Measurements from ENCODE around the gene KIF14.
"Not testable (repeated sequence)": the region's sequence is repeated elsewhere in the genome, so short reads cannot be mapped to it uniquely, and the experiment has no call there.

KIF14 gene

DNA sequence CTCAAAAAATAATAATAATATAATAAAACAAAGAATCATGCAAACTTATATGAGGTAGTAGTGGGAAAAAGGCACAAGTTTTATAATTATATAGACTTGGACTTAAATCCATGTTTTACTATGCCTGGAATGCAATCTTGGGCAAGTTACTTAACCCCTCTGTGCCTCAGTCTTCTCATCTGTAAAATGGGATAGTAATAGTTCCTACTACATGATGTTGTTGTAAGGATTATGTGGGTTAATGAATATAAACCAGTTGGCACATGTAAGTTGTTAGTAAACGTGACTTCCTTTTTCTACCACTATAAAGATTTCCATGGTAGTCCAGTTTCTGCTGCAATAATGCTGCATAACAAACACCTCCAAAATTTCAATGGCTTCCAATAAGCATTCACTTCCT is 10.8 kb upstream of the KIF14 start:
- no peak overlapping the region for H3K4me3 ChIP-seq (replicated peaks; ENCODE audit: low read depth, low read length)
- no peak for DNase-seq (ENCODE audit: extremely low read depth, low read depth)
- TF ChIP-seq, protein P1, sequence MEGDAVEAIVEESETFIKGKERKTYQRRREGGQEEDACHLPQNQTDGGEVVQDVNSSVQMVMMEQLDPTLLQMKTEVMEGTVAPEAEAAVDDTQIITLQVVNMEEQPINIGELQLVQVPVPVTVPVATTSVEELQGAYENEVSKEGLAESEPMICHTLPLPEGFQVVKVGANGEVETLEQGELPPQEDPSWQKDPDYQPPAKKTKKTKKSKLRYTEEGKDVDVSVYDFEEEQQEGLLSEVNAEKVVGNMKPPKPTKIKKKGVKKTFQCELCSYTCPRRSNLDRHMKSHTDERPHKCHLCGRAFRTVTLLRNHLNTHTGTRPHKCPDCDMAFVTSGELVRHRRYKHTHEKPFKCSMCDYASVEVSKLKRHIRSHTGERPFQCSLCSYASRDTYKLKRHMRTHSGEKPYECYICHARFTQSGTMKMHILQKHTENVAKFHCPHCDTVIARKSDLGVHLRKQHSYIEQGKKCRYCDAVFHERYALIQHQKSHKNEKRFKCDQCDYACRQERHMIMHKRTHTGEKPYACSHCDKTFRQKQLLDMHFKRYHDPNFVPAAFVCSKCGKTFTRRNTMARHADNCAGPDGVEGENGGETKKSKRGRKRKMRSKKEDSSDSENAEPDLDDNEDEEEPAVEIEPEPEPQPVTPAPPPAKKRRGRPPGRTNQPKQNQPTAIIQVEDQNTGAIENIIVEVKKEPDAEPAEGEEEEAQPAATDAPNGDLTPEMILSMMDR (IDR thresholded peaks at IDR 0.05; ENCODE audit: low read depth, low read length, missing control alignments): no peak

DNA sequence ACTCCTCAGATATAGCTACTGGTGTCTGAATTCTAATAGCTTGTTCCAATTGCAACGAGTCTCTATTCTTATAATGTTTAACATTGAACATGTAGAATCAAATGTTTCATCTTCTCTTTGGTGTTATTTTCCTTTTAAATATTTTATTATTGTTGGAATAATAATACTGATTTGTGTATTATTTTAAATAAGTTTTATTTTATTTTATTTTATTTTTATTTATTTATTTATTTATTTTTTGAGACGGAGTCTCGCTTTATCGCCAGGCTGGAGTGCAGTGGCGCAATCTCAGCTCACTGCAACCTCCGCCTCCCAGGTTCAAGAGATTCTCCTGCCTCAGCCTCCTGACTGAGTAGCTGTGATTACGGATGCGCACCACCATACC is 10.0 kb upstream of the KIF14 start:
- not testable (repeated sequence) for H3K4me3 ChIP-seq (replicated peaks; ENCODE audit: low read depth, low read length); DNase-seq (ENCODE audit: extremely low read depth, low read depth)

DNA sequence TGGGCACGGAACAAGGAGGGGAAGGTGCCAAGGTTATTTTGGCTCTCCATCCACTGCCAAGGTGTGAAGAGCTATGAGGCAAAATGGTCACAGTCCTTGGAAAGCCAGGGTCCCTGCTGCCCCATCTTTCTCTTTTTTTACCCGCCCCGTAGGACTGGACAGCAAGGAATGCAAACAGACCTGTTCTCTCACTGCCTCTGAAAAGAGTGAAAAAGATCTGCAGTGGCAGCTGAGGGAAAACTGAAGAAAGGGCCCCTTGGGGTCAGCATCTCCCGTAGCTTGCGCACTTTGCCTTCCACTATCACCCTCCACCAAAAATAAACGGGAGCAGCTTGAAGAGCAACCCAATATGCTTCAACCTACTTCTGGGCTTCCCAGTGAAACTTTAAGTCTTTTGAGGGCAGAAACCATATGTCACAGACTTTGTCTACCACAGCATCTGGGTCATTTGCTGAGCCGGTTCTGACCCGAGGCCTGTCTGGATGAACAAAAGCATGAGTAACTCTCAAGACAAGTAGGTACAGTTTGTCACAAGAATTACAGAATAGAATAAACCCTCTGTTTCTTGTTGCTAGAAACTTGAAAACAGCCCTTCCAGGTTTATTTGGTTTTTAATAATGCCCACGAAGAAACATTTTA is 9.4 kb upstream of the KIF14 start:
- no peak for DNase-seq (ENCODE audit: extremely low read depth, low read depth)
- TF ChIP-seq, protein P1 (IDR thresholded peaks at IDR 0.05; ENCODE audit: low read depth, low read length, missing control alignments): no peak
- no peak overlapping the region for H3K4me3 ChIP-seq (replicated peaks; ENCODE audit: low read depth, low read length)

DNA sequence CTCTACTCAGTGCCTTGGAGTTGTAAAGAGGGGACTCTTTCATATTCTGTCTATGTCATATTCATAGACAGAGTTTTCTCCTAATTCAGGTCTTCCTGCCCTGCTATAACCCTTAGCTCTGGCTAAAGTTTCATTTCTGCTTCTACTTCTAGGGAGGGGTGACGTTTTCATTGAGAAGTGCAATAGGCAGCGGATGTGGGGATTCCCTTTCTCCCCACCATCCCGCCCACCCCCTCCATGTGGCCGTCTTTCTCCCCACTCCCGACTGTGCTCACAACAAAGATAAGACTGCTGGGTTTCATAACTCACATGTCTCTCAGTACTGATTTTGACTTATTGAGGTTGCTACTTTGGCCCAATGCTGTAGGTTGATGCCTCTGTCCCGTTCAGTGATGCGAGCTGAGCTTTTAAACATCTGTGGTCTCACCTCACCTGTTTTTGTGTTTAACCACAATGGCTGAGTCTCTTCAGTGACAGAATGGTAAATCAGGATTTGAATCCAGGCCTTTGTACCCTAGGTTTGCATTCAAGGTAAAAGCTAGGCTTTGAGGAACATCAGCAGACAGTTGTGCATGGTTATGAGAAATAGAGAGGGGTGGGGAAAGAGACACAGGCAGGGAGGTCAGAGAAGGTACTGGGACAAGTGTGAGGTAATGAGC is 7.8 kb upstream of the KIF14 start:
- DNase-seq (ENCODE audit: extremely low read depth, low read depth): no peak
- TF ChIP-seq, protein P1 (IDR thresholded peaks at IDR 0.05; ENCODE audit: low read depth, low read length, missing control alignments): no peak
- H3K4me3 ChIP-seq (replicated peaks; ENCODE audit: low read depth, low read length): no peak overlapping the region

DNA sequence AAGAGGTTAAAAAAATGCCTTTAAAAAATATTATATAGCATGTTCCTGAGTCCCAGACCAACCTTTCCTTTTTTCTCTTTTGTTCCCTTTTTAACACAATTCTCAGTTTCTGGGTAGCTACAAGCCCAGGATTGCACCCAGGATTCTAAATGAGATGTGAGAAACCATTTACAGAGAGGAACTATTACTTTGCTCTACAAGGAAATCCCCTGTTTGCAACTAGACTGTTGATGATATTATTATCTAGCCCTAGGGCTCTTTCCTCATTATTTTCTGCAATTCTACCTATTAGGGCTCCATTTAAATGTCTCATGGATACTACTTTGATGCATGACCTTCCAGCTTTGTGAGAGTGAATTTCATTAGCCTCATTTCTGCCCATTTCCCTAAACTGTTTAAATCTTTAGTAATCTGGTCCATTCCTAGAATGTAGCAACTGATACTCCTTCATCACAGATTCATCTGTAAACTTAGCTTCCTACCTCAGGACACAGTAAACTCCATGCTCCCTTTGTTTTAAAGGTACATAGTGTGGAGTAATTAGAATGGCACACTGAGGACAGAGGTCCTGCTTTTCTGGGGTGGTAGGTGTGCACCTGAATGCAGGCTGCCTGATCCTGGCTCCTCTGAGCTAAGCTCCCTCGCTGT is 7.1 kb upstream of the KIF14 start:
- no peak for DNase-seq (ENCODE audit: extremely low read depth, low read depth)
- H3K4me3 ChIP-seq (replicated peaks; ENCODE audit: low read depth, low read length): no peak overlapping the region

DNA sequence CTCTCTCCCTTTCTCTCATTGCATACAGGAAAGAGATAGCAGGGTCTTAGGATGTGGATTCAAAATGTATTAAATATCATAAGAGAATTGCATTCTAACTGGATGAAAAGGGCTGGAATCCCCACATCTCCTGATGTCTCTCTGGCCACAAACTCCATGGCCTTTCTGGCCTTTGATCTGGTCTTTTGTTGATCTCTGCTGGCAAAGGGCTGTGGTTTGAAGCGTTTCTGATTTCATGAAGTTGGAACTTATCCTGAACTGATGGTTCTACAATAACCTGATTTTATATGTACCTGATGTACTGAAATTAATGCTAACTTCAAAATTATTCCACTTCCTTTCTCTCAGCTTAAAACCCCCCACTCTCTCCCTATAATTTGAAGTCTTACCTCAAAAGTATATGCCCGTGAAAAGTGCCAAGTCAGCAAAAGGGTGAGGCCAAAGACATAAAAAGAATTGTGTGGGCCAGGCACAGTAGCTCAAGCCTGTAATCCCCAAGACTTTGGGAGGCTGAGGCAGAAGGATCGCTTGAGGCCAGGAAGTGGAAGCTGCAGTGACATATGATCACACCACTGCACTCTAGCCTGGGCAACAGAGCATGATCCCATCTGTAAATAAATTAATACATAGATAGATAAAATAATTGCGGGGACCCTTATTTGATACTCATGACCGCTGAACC is 6.4 kb upstream of the KIF14 start:
- DNase-seq (ENCODE audit: extremely low read depth, low read depth): no peak
- TF ChIP-seq, protein P1 (IDR thresholded peaks at IDR 0.05; ENCODE audit: low read depth, low read length, missing control alignments): no peak
- no peak overlapping the region for H3K4me3 ChIP-seq (replicated peaks; ENCODE audit: low read depth, low read length)

More for the DNA sequence above, 7.1 kb upstream of the KIF14 start:
- TF ChIP-seq, protein P1 (IDR thresholded peaks at IDR 0.05; ENCODE audit: low read depth, low read length, missing control alignments): no peak

DNA sequence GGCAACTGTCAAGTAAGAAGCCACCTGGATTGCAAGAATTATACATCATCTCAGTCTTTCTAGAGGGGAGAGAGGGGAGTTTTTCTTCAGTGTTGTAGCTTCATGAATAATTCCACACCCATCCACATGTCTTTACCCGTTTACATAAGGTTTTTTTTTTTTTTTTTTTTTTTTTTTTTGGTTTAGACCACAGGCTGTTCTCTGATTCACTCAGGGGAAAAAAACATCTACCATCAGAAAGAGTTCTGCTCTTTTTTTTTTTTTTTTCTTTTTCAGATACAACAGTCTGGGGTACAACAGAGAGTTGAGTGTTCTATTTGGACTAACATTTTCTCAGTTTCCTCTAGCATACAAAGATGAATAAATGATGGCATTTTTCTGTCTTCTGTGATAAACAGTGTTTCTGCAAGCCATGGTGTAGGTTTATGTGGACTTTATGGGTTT is 4.9 kb upstream of the KIF14 start:
- no peak overlapping the region for H3K4me3 ChIP-seq (replicated peaks; ENCODE audit: low read depth, low read length)
- TF ChIP-seq, protein P1 (IDR thresholded peaks at IDR 0.05; ENCODE audit: low read depth, low read length, missing control alignments): no peak
- no peak for DNase-seq (ENCODE audit: extremely low read depth, low read depth)
